GM19023 (cell line): ENCODE results near the gene LSM14A.
"Not testable (repeated sequence)": the region's sequence is repeated elsewhere in the genome, so short reads cannot be mapped to it uniquely, and the experiment has no call there.

ENCODE experiments used
- ATAC-seq: cut with Tn5 transposase; IDR thresholded peaks from one replicate; pipeline ENCODE4 v1.9.1; 2021; ENCODE audit warnings: mild to moderate bottlenecking, moderate library complexity; ENCODE audit not compliant: unreplicated experiment

Gene LSM14A

GRCh38 chr19:34171877-34172660 lies at the start of gene LSM14A:
TSS of gene LSM14A (plus strand) at chr19:34172504. CDS start at chr19:34172643, 139 bp downstream.
- peak; percentile 70 for ATAC-seq

GRCh38 chr19:34124828-34125227 lies 47.5 kb upstream of the LSM14A start:
- no peak for ATAC-seq

- no peak for ATAC-seq
Measured at GRCh38 chr19:34126966-34127365, 45.3 kb upstream of the LSM14A start.

GRCh38 chr19:34127684-34128189 lies 44.6 kb upstream of the LSM14A start:
- no peak for ATAC-seq

GRCh38 chr19:34128558-34129250 lies 43.6 kb upstream of the LSM14A start:
- ATAC-seq: no peak

GRCh38 chr19:34131100-34131499 lies 41.2 kb upstream of the LSM14A start:
- no peak for ATAC-seq

- not testable (repeated sequence) for ATAC-seq
Measured at GRCh38 chr19:34132145-34132544, 40.2 kb upstream of the LSM14A start.

- not testable (repeated sequence) for ATAC-seq
Measured at GRCh38 chr19:34132706-34133105, 39.6 kb upstream of the LSM14A start.

GRCh38 chr19:34134190-34135053 lies 37.9 kb upstream of the LSM14A start:
- ATAC-seq: peak; percentile 93

- ATAC-seq: no peak
Measured at GRCh38 chr19:34135054-34135800, 37.1 kb upstream of the LSM14A start.

GRCh38 chr19:34135821-34136611 lies 36.3 kb upstream of the LSM14A start:
- ATAC-seq: no peak

GRCh38 chr19:34141025-34141424 lies 31.3 kb upstream of the LSM14A start:
- ATAC-seq: no peak

GRCh38 chr19:34142440-34142839 lies 29.9 kb upstream of the LSM14A start:
- ATAC-seq: no peak

GRCh38 chr19:34145741-34146202 lies 26.5 kb upstream of the LSM14A start:
- ATAC-seq: no peak

- no peak for ATAC-seq
Measured at GRCh38 chr19:34148658-34149185, 23.6 kb upstream of the LSM14A start.

GRCh38 chr19:34149873-34150272 lies 22.4 kb upstream of the LSM14A start:
- no peak for ATAC-seq

GRCh38 chr19:34150558-34150957 lies 21.7 kb upstream of the LSM14A start:
- ATAC-seq: no peak

GRCh38 chr19:34151439-34151838 lies 20.9 kb upstream of the LSM14A start:
- ATAC-seq: no peak

- no peak for ATAC-seq
Measured at GRCh38 chr19:34154401-34154800, 17.9 kb upstream of the LSM14A start.
